HG02943 (cell line): ENCODE results near the gene AP1S1.

Source experiments
- ATAC-seq: cut with Tn5 transposase; IDR thresholded peaks from one replicate; pipeline ENCODE4 v1.9.1; 2021; ENCODE audit warnings: mild to moderate bottlenecking, low read depth, moderate library complexity; ENCODE audit not compliant: unreplicated experiment

The AP1S1 gene

DNA sequence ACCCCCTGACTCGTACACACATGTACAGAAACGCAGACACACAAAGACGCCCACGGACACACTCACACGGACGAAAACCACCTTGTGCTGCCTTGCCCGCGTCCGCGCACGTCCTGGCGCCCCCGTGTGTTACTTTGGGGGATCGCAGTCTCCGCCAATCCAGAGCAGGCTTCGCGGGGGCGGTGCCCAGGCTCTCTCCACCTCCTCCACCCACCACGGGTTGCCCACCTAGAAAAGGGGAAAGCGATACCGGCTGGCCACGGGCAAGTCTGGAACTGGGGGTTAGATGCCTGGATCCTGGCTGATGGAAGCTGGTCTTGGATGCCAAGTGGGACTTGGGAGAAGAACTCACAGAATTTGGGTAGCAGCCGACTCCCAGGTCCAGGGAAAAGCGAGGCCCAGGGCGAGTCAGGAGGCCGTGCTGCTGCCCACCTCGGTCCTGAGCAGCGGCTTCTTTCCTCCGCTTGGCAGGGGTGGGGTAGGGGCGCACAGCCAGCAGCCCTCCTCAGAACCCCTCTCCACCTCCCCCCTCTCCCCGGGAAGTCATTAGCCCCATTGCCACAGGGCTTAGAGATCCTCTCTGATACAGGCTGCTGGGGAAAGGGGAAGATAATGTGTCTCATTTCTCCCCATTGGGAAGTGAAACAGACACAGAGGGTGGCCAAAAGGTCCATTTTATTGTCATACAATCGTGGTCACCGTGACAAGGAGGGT, 15.7 kb downstream of the AP1S1 start:
- ATAC-seq: no peak

GRCh38 chr7:101170617-101171441, 16.6 kb downstream of the AP1S1 start:
- ATAC-seq: no peak

DNA sequence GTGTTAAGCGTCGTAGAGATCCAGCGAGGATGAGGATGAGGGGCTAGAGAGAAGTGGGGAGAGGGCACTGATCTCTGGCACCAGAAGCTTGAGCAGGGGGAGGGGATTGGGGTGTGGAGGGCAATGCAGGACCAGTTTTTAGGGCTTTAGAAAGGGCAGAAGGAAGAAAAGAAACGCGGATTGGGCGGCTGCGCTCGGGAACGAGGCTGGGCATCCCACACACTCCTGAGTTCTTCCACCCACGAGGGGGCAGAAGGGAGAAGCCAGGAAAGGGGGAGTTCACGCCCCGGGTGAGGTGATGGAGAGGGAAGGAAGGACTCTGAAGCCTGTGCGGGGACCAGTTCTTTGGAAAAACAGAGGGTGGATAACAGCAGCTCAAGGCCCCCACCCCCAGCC, 17.2 kb downstream of the AP1S1 start:
- no peak for ATAC-seq

DNA sequence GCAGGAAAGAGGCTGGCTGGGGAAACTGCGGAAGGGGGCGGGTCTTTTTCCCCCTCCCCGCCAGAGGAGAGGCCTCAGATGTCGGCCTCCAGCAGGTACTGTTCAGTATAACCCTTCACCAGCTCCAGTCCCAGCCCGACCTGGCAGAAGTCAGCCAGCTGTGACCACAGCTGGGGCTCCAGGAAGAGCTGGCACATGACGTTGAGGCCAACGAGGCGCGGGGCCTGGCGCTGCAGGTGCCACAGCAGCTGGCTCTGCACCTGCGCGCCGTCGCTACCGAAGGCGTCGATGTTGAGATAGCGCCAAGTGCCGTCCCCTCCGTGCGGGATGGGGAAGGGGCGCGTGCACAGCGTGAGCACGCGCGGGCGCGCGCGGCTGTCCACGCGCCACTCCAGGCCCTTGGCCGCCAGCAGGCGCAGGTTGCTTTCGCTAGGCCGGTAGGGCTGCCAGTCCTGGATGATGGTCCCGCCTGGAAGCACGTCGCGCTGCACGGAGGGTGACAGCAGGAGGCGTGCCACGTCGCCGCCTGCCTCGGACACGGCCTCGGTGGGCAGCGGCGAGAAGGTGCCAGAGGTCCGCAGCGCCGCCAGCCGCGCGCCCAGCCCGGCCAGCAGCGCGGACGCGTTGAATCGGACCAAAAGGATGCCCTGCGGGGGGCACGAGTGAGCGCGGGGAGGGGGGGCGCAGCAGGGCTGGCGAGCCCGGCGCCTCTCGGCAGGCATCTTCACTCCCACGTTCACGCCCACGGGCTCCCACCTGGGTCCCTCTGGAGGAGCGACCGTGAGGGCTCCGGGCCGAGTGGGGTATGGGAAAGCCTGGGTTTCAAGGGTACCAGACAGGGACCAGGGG, 18.0 kb downstream of the AP1S1 start:
- ATAC-seq: no peak

GRCh38 chr7:101172854-101173751, 18.8 kb downstream of the AP1S1 start:
- ATAC-seq: no peak

- ATAC-seq: no peak
These were observed 19.5 kb downstream of the AP1S1 start for GRCh38 chr7:101173752-101174244.

DNA sequence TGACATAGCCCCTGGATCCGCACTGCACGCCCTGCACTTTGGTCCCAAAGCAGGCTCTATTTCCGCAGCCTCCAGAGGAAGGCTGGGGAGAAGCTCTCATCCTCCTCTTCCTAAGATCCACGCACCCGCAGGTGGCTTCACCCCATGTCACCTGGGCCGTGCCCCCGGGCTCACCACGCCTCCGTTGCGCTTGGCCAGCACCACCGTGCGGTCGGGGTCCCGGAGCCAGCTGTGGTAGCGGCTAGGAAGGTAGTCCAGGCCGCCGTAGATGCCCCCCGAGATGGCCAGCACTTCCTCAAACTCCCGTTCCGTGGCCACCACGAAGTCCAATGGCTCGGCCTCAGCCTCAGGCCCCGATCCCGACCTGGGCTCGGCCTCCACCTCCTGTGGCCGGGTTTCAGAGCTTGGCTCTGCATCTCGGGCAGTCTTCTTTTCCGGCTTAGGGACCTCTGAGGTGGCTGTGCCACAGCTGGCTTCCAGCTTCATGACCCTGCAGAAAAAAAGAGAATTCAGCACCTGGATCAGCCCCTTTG, 20.1 kb downstream of the AP1S1 start:
- ATAC-seq: no peak

- no peak for ATAC-seq
These were observed 21.4 kb downstream of the AP1S1 start for GRCh38 chr7:101175664-101176063.

DNA sequence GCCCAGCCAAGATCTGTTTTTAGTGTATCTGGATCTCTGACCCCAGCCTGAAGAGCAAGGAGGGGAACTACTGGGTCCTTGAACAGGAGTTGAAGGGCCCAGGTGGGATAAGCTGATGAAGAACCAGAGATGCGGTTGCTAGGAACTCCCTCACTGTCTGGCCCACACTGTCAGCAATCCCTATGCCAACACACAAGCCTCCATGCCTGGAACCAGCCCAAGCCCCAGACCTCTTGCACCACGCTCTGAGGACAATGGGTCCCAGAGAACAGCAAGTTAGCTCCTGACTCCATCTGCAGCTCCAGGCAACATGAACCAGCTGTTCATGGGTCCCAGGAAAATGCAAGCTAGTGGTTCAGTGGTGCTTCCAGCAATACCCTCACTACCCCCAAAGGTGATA, 23.4 kb downstream of the AP1S1 start:
- ATAC-seq: no peak

- ATAC-seq: no peak
These were observed 24.8 kb downstream of the AP1S1 start for GRCh38 chr7:101179117-101179516.

- no peak for ATAC-seq
These were observed 25.4 kb downstream of the AP1S1 start for GRCh38 chr7:101179713-101180112.

GRCh38 chr7:101180130-101180755, 26.0 kb downstream of the AP1S1 start, which contains the start of gene NAT16:
NAT16 (minus strand) TSS chr7:101180293; CDS start chr7:101174807, 5,486 bp downstream.
- no peak for ATAC-seq

DNA sequence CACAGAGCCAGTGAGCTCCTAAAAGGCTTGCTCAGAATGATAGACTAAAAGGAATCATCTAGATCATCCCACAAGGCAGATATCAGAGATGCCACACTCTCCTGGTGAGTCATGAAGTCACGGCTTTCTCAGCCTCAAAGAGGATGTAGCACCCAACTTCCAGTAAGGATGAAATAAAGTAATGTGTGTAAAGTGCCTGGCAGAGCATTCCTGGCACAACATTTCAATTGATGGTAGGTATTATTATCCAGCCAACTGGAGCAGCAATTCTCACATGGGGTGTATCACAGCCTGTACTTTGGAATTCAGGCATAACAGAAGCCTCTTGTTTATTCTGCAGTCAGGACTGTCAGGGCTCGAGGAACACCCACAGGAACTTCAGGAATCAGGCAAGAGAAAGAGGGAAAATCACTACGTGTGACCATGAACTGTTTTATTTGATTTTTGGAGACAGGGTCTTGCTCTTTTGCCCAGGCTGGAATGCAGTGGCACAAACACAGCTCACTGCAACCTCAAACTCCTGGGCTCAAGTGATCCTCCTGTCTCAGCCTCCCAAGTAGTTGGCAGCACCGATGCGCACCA, 31.1 kb downstream of the AP1S1 start:
- no peak for ATAC-seq

DNA sequence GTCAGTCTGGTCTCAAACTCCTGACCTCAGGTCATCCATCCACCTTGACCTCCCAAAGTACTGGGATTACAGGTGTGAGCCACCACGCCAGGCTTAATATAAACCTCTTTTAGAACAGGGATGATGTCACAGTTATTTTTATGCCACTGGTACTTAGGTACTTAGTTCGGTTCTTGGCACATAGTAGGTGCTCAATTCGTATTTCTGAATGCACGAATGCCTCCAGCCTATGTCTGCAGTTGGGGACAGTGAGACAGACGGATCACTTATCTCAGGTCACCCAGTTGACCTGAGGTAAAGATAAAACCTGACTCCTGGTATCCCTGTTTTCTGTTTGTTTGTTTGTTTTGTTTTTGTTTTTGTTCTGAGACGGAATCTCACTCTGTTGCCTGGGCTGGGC, 31.9 kb downstream of the AP1S1 start:
- no peak for ATAC-seq

- ATAC-seq: no peak
These were observed 32.7 kb downstream of the AP1S1 start for GRCh38 chr7:101186844-101187428.

DNA sequence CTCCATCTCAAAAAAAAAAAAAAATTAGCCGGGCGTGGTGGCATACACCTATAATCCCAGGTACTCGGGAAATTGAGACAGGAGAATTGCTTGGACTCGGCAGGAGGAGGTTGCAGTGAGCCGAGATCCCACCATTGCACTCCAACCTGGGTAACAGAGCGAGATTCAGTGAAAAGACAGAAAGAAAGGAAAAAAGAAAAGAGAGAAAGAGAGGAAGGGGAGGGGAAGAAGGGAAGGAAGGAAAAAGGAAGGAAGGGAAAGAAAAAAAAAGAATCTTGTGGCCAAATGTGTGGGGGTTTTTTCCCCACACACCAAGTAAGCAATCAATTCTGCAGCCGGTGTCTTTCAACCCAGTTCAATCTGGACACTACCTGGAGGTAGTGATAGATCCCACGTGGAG, 34.8 kb downstream of the AP1S1 start:
- no peak for ATAC-seq

DNA sequence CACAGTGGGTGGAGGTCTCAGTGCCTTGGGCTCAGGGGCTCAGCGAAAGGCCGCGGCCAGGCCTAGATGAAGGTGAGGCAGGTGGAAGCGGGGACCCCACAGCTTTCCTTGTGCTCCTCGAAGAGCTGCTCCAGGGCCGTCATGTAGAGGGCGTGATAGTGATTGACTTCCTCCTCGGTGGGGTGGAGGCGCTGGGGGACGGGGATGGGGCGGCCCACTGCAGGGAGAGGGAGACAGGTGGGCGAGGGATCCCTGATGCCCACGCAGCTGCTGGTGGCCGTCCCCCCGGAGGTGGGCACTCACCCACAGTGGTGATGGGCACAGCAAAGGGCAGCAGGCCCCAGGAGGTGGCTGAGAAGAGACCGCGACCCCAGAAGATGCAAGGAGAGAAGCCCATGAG, 41.6 kb downstream of the AP1S1 start:
- ATAC-seq: no peak

- no peak for ATAC-seq
These were observed 43.7 kb downstream of the AP1S1 start for GRCh38 chr7:101197991-101198390.
